ES-I3 (cell line): Measurements from ENCODE around the gene FASTKD2.
A peak's percentile ranks its signal among the peaks of the same experiment; 100 is the strongest.

ENCODE experiments used
- H3K36me3 ChIP-seq: 2 replicates; pipeline ENCODE4 v1.6.1; 2013; ENCODE audit warnings: mild to moderate bottlenecking, low read length, control low read depth, moderate library complexity; ENCODE audit not compliant: insufficient read depth
- H3K4me1 ChIP-seq: 2 replicates; pipeline ENCODE4 v1.6.1; 2013; ENCODE audit warnings: mild to moderate bottlenecking, control low read depth, low read length; ENCODE audit not compliant: insufficient read depth
- H3K9ac ChIP-seq: 2 replicates; pipeline ENCODE4 v1.6.1; 2013; ENCODE audit warnings: low read depth, mild to moderate bottlenecking, low read length, moderate library complexity
- H3K9me3 ChIP-seq: 2 replicates; pipeline ENCODE4 v1.6.1; 2013; ENCODE audit warnings: mild to moderate bottlenecking, low read length, moderate library complexity; ENCODE audit not compliant: control insufficient read depth, insufficient read depth

The FASTKD2 gene

DNA sequence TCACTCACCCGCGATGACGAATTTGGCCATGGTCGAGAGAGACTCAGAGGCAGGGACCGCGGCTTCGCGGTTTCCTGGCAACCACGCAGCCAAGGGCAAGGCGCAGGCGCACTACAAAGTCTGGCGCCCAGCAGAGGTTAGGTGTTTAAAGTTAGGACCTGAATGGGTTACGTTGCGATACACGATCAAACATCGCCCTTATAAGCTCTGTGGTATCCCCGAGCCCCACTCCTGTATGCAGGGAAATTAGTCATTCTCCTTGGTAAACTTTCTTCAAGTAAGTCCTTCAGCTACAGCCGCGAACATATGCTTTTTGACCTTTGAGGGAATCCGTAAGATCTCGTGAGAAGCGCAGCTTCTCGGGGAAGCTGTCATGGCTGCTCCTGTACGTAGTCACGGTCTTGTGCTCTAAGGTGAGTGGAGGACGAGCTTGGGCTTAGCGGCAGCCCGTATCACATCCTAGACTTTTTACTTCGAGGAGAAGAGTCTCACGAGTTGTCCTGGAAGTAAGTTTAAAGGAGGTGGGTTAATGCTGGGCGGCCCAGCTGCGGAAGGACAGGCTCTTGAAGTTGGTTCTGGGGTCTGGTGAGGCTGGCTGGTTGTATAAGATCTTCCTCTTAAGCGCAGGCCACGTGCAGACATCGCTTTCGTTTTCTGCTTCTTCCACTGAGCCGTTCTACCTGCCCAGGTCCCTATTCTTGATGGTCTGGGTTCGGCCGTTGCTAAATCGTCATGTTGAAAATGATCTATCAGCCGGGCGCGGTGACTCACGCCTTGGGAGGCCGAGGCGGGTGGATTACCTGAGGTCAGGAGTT, at the start of gene FASTKD2, which contains the start of gene MDH1B:
FASTKD2 (plus strand) TSS at position 365 of the 815 bp plus-strand sequence. CDS start 1,088 bp downstream, outside the sequence.
MDH1B (minus strand) TSS at position 87 of the 815 bp plus-strand sequence; CDS start at position 30, 57 bp downstream.
- H3K4me1 ChIP-seq, result no peaks in the 10 kb centered on the region
- peak within 1 kb of the TSS; percentile 95 for H3K9ac ChIP-seq
- H3K36me3 ChIP-seq, result peaks cover 3% of the 10 kb centered on the region; the same call in 1 of the 2 replicates
- H3K9me3 ChIP-seq, result no peaks in the 10 kb centered on the region

DNA sequence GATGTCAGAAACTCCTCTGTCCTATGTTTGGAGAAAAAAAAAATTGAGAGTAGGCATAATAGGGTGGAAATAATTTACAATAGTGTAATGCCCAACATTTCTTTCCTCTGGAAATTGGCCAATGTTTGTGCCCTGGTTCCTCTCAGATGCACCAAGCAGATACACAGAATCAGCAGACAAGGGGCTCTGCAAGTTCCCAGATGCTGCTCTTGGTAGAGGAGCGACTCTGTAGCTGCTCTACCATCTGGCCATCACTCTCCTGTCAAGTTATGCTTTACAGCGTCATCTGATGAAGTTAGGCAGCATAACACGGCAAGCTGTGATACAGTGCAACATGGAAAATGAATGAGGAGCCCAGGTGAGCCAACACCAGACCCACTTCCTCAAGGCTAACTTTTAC, 48.8 kb upstream of the FASTKD2 start:
- Histone ChIP-seq H3K9me3 (peaks cover 5% of the 10 kb centered on the region; the same call in 1 of the 2 replicates), H3K36me3 (no peaks in the 10 kb centered on the region), H3K4me1 (no peaks in the 10 kb centered on the region; the same call in 1 of the 2 replicates), H3K9ac (no peak overlapping the region)

DNA sequence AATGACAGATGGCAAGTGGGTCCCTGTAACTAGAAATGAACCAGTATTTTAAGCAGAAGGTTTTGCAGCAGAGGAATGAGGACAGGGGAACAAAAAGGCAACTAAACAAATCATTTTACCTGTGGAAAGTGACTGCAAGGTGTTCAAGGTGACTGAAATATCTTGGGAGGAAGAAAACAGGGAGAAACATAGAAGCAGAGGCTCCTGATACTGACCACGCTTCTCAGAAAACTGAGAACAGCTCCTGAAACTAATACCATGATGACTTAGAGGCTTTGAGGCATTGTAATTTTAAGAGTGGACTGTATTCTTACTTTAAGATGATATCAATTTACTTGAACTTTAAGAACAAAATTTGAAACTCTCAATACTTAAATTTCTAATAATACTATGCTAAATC, 47.1 kb upstream of the FASTKD2 start, which contains the start of gene DYTN:
DYTN (minus strand) TSS at position 101 of the 400 bp plus-strand sequence. CDS start 117 bp downstream, outside the sequence.
- Histone ChIP-seq H3K36me3 (no peaks in the 10 kb centered on the region), H3K4me1 (no peaks in the 10 kb centered on the region), H3K9ac (no peak within 1 kb of the TSS), H3K9me3 (peaks cover 10% of the 10 kb centered on the region; the same call in 1 of the 2 replicates)

- Histone ChIP-seq H3K4me1 (no peaks in the 10 kb centered on the region), H3K9me3 (peaks cover 10% of the 10 kb centered on the region; the same call in 1 of the 2 replicates), H3K9ac (no peak overlapping the region), H3K36me3 (no peaks in the 10 kb centered on the region)
These were observed 44.0 kb upstream of the FASTKD2 start for GRCh38 chr2:206721256-206721920.

- H3K4me1 ChIP-seq, result no peaks in the 10 kb centered on the region
- peaks cover 10% of the 10 kb centered on the region; the same call in 1 of the 2 replicates for H3K9me3 ChIP-seq
- H3K9ac ChIP-seq, result no peak overlapping the region
- H3K36me3 ChIP-seq, result no peaks in the 10 kb centered on the region
These were observed 42.1 kb upstream of the FASTKD2 start for GRCh38 chr2:206723288-206723687.

- peaks cover under 1% of the 10 kb centered on the region; the same call in 1 of the 2 replicates for H3K9me3 ChIP-seq
- no peaks in the 10 kb centered on the region for H3K36me3 ChIP-seq
- H3K9ac ChIP-seq, result no peak overlapping the region
- no peaks in the 10 kb centered on the region for H3K4me1 ChIP-seq
These were observed 38.1 kb upstream of the FASTKD2 start for GRCh38 chr2:206727287-206727686.

GRCh38 chr2:206728277-206729199, 36.9 kb upstream of the FASTKD2 start:
- Histone ChIP-seq H3K9ac (no peak overlapping the region), H3K36me3 (no peaks in the 10 kb centered on the region), H3K9me3 (no peaks in the 10 kb centered on the region), H3K4me1 (no peaks in the 10 kb centered on the region)

GRCh38 chr2:206733341-206733740, 32.1 kb upstream of the FASTKD2 start:
- H3K9me3 ChIP-seq, result no peaks in the 10 kb centered on the region
- no peaks in the 10 kb centered on the region for H3K4me1 ChIP-seq
- H3K36me3 ChIP-seq, result no peaks in the 10 kb centered on the region

GRCh38 chr2:206736935-206737334, 28.5 kb upstream of the FASTKD2 start:
- Histone ChIP-seq H3K9me3 (no peaks in the 10 kb centered on the region), H3K9ac (no peak overlapping the region), H3K36me3 (no peaks in the 10 kb centered on the region), H3K4me1 (no peaks in the 10 kb centered on the region)

More at GRCh38 chr2:206733341-206733740, 32.1 kb upstream of the FASTKD2 start:
- H3K9ac ChIP-seq, result no peak overlapping the region

GRCh38 chr2:206739271-206739670, 26.1 kb upstream of the FASTKD2 start:
- Histone ChIP-seq H3K36me3 (no peaks in the 10 kb centered on the region), H3K4me1 (no peaks in the 10 kb centered on the region), H3K9me3 (no peaks in the 10 kb centered on the region)

GRCh38 chr2:206740800-206741199, 24.6 kb upstream of the FASTKD2 start:
- Histone ChIP-seq H3K9ac (no peak overlapping the region), H3K9me3 (no peaks in the 10 kb centered on the region), H3K4me1 (no peaks in the 10 kb centered on the region), H3K36me3 (no peaks in the 10 kb centered on the region)

More at GRCh38 chr2:206739271-206739670, 26.1 kb upstream of the FASTKD2 start:
- H3K9ac ChIP-seq, result no peak overlapping the region

- H3K9ac ChIP-seq, result no peak overlapping the region
- H3K9me3 ChIP-seq, result no peaks in the 10 kb centered on the region
- no peaks in the 10 kb centered on the region for H3K4me1 ChIP-seq
- no peaks in the 10 kb centered on the region for H3K36me3 ChIP-seq
These were observed 8.6 kb upstream of the FASTKD2 start for GRCh38 chr2:206756816-206757215.

- Histone ChIP-seq H3K9me3 (no peaks in the 10 kb centered on the region), H3K36me3 (peaks cover 3% of the 10 kb centered on the region; the same call in 1 of the 2 replicates), H3K9ac (peak overlapping the region; percentile 95), H3K4me1 (no peaks in the 10 kb centered on the region)
These were observed 649 bp upstream of the FASTKD2 start for GRCh38 chr2:206764673-206765241.
